Mesodermal cell (in vitro differentiated cells): Measurements from ENCODE around the gene KMT5B.

Source experiments
- H3K27ac ChIP-seq: 2 replicates; pipeline ENCODE4 v1.7.0; 2013; ENCODE audit warnings: mild to moderate bottlenecking, low read depth, low read length, moderate library complexity; ENCODE audit not compliant: severe bottlenecking
- H3K36me3 ChIP-seq: 2 replicates; pipeline ENCODE4 v1.7.1; 2013; ENCODE audit warnings: mild to moderate bottlenecking, low read length, moderate library complexity; ENCODE audit not compliant: control insufficient read depth, insufficient read depth
- H3K4me1 ChIP-seq: one replicate; pipeline ENCODE4 v1.7.1; 2013; ENCODE audit warnings: mild to moderate bottlenecking, low read length; ENCODE audit not compliant: insufficient read depth, control insufficient read depth, poor library complexity, severe bottlenecking
- H3K4me3 ChIP-seq: 2 replicates; pipeline ENCODE4 v1.7.0; 2013; ENCODE audit warnings: low read length, control low read depth, mild to moderate bottlenecking; ENCODE audit not compliant: insufficient read depth, poor library complexity, severe bottlenecking; ENCODE audit errors: extremely low read depth
- H3K9me3 ChIP-seq: 2 replicates; pipeline ENCODE4 v1.7.1; 2013; ENCODE audit warnings: mild to moderate bottlenecking, low read length, moderate library complexity; ENCODE audit not compliant: control insufficient read depth
- WGBS, 2 experiments: methylation state at CpG; one replicate each; pipeline ENCODE4 v1.1.5; 2013; ENCODE audit warnings: missing lambda C conversion rate in 2 of 2; ENCODE audit not compliant: insufficient coverage in 2 of 2; 5-methylcytosine and 5-hydroxymethylcytosine counted together

Gene KMT5B

GRCh38 chr11:68201492-68201891 is 11.6 kb downstream of the KMT5B start:
- H3K4me1 ChIP-seq: peaks cover 17% of the 10 kb centered on the region
- H3K9me3 ChIP-seq: no peaks in the 10 kb centered on the region
- WGBS, 2 experiments: 90 to 100% methylated on average over 2 to 3 of the region's 4 CpGs
- H3K27ac ChIP-seq: no peak overlapping the region
- H3K4me3 ChIP-seq: no peak overlapping the region
- peaks cover 5% of the 10 kb centered on the region for H3K36me3 ChIP-seq

DNA sequence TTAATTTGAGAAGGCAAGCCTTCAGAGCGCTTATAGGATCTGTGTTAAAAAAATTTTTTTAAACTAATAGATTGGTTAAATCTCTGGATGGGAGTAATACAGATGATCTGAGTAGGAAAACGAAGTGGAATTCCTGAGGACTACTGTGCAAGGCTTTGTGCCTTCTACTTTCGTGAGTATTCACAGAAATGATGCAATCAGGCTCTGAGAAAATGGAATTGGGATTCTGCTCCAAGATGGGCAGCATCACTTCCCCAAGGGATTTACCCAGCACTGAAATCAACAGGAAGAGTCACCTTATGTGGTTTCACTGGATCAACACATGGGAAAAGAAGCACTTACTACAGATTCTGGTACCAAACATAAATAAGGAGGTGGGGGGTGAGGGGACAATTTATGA is 12.5 kb downstream of the KMT5B start:
- no peak overlapping the region for H3K27ac ChIP-seq
- H3K4me1 ChIP-seq: peaks cover 13% of the 10 kb centered on the region
- peaks cover 5% of the 10 kb centered on the region for H3K36me3 ChIP-seq
- no peak overlapping the region for H3K4me3 ChIP-seq
- no peaks in the 10 kb centered on the region for H3K9me3 ChIP-seq
- WGBS, 2 experiments: 82 to 84% methylated on average over 3 of the region's 3 CpGs

DNA sequence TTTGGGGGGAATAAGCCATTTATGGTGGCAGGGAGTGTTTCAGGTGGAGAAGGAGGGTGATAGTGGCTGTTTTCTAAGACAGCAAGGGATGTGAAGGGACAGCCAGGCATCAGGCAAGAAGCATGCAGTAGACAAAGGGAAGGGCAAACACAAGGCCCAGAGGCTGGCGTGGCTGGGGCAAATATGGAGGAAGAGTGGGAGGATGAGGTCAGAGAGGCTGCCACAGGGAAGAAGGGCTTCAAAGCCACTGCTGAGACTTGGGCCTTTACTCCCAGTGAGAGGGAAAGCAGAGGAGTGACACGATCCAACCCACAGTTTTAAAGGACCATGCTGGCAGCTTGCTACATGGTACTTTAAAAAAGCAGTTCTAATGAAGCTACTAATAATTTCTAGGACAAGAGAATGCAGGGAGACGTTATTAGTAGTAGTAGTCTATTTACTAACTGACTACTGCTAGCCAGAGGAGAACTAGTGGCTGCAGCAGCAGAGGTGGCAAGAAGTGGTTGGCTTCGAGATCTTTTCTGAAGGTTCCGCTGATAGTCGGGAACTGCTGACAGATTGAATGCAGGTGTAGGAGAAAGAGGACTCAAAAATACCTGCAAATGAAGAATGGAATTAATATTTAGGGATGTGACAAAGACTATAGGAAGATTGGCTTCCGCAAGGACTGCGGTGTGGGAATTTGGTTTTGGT is 13.7 kb downstream of the KMT5B start:
- no peak overlapping the region for H3K27ac ChIP-seq
- H3K4me3 ChIP-seq: no peak overlapping the region
- H3K36me3 ChIP-seq: peaks cover 5% of the 10 kb centered on the region
- no peaks in the 10 kb centered on the region for H3K9me3 ChIP-seq
- WGBS, 2 experiments: 95 to 97% methylated on average over 8 of the region's 8 CpGs
- H3K4me1 ChIP-seq: peaks cover 13% of the 10 kb centered on the region

- Histone ChIP-seq H3K27ac (no peak overlapping the region), H3K9me3 (no peaks in the 10 kb centered on the region), H3K36me3 (peaks cover 5% of the 10 kb centered on the region), H3K4me3 (no peak overlapping the region), H3K4me1 (peaks cover 10% of the 10 kb centered on the region)
Measured at GRCh38 chr11:68196219-68196618, 16.9 kb downstream of the KMT5B start.

DNA sequence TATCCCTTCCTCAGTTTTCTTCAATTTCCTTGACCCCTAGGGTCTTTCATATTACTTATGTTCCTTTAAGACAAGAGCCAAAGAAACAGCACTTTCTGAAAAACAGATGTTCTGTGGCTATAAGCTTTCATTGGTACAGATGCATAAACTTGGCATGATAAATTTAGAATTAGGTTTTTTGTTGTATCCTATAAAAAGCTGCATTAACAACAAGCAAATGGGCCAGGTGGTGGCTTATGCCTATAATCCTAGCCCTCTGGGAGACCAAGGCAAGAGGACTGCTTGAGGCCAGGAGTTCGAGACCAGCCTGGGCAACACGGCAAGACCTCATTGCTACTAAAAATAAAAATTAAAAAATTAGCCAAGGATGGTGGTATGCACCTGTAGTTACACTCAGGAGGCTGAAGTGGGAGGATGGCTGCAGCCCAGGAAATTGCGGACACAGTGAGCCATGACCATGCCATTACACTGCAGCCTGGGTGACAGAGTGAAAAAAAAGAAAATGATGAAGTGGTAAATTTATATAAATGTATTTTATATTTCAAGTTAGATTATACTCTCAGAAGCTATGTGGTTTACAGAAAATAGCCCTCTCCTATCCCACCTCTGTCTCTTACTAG is 18.3 kb downstream of the KMT5B start:
- Histone ChIP-seq H3K4me1 (no peaks in the 10 kb centered on the region), H3K4me3 (no peak overlapping the region), H3K27ac (no peak overlapping the region), H3K36me3 (peaks cover 5% of the 10 kb centered on the region), H3K9me3 (no peaks in the 10 kb centered on the region)
- WGBS, 2 experiments: 100% methylated on average over 1 of the region's 3 CpGs; no CpG with 5 or more reads in 1 of the 2 experiments

DNA sequence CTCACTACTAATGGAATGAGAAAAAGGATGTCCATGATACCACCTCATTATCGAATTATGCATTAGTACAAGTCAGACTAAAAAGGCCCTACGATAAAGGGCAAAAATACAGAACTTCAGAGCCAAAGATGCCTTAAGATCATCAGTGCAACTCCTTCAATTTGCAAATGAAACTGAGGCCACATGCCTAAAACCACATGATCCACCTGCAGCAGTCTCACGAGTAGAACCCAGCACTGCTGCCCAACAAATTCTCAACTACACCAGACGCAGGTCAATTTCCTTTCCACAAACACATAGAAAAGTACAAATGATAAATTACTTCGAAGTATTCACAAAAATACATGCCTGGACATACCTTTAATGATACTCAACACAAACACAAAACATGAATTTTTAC is 20.1 kb downstream of the KMT5B start:
- Histone ChIP-seq H3K4me1 (no peaks in the 10 kb centered on the region), H3K36me3 (peaks cover 8% of the 10 kb centered on the region), H3K27ac (no peak overlapping the region), H3K9me3 (no peaks in the 10 kb centered on the region), H3K4me3 (no peak overlapping the region)
- WGBS, 2 experiments: 83 to 98% methylated on average over 2 to 4 of the region's 5 CpGs

GRCh38 chr11:68191661-68192579 is 21.2 kb downstream of the KMT5B start:
- Histone ChIP-seq H3K4me3 (no peak overlapping the region), H3K9me3 (no peaks in the 10 kb centered on the region), H3K36me3 (peaks cover 13% of the 10 kb centered on the region), H3K4me1 (no peaks in the 10 kb centered on the region), H3K27ac (no peak overlapping the region)
- WGBS, 2 experiments: 100% methylated on average over 2 to 3 of the region's 5 CpGs

DNA sequence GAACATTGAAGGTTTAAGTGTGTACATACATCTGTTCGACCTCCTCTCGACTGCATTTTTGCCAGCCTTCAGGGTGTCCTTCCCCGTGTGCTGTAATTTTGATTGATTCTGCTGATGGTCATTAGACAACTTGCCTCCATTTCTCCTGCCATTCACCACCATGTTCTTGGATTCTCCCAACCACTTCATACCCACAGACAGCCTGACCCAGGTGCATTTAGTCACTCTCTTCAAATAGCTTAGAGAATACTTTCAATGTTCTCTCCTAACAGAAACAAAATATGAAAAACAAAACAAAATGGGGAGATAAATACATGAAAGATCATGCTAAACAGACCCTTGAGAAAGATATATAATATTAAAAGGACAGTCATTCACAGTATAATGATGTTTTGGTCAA is 23.2 kb downstream of the KMT5B start:
- 93% methylated on average over 3 of the region's 3 CpGs; no CpG with 5 or more reads in 1 of the 2 experiments for WGBS, 2 experiments
- no peak overlapping the region for H3K4me3 ChIP-seq
- no peak overlapping the region for H3K27ac ChIP-seq
- no peaks in the 10 kb centered on the region for H3K4me1 ChIP-seq
- H3K9me3 ChIP-seq: no peaks in the 10 kb centered on the region
- H3K36me3 ChIP-seq: peaks cover 30% of the 10 kb centered on the region

- Histone ChIP-seq H3K9me3 (no peaks in the 10 kb centered on the region), H3K4me1 (no peaks in the 10 kb centered on the region), H3K27ac (no peak overlapping the region), H3K4me3 (no peak overlapping the region), H3K36me3 (peaks cover 36% of the 10 kb centered on the region)
- WGBS, 2 experiments: 88 to 89% methylated on average over 2 of the region's 3 CpGs
Measured at GRCh38 chr11:68189082-68189481, 24.0 kb downstream of the KMT5B start.

GRCh38 chr11:68186061-68186460 is 27.0 kb downstream of the KMT5B start:
- Histone ChIP-seq H3K27ac (no peak overlapping the region), H3K9me3 (no peaks in the 10 kb centered on the region), H3K36me3 (peaks cover 47% of the 10 kb centered on the region), H3K4me1 (no peaks in the 10 kb centered on the region), H3K4me3 (no peak overlapping the region)
- WGBS, 2 experiments: 38 to 78% methylated on average over 1 to 2 of the region's 6 CpGs
